PFSK-1 (cell line): ENCODE measurements around the gene MIDN.

ENCODE experiments used
- POLR2AphosphoS5 ChIP-seq: IDR thresholded peaks from 2 replicates; pipeline ENCODE4 v1.6.1; 2012; ENCODE audit warnings: low read depth, mild to moderate bottlenecking, control low read depth, low read length, moderate library complexity
- SIN3A ChIP-seq: IDR thresholded peaks from 2 replicates; pipeline ENCODE4 v1.6.1; 2012; ENCODE audit warnings: mild to moderate bottlenecking, low read length, moderate library complexity, borderline replicate concordance; ENCODE audit not compliant: insufficient read depth
- TF ChIP-seq, protein P1 (sequence below), 2 experiments: IDR thresholded peaks; 2 replicates each; pipeline versions ENCODE4 v1.6.1 to v1.8.0; 2011 to 2012; ENCODE audit warnings: low read depth in 2 of 2, low read length in 2 of 2, control low read depth in 1 of 2, inconsistent platforms in 1 of 2, mild to moderate bottlenecking in 1 of 2, moderate library complexity in 1 of 2; ENCODE audit not compliant: insufficient read depth in 1 of 2

DNA sequence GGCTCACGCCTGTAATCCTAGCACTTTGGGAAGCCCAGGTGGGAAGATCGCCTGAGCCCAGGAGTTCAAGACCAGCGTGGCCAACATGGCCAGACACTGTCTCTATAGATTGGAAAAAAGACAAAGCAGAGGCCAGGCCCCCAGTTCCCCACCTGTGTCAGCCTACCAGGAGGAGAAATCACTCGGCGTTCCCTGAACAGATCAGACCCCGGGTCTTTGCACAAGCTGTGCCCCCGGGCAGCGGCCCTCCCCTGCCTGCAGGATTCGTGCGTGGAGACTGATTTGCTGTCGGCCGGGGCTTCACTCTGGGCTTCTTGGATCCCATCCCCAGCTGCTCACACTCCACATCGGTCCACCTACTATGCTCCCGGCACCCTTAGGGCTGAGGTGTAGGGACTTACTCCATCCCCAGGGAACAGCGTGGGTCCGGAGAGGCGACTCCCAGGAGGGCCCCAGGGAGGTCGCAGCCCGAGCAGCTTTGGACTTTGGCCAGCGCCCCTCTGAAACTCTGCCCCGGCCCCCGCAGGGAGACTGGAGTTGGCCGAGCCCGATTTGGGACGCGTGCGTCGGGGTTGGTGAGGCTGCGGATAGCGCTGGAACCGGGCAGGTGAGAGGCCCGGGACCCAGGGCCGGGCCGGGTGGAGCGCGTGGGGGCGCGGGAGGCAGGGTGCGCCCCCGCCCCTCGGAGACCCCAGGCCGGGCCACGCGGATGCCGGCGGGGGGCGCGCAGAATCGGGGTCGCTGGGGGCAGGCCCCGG lies 36.8 kb downstream of the MIDN start:
- TF ChIP-seq POLR2AphosphoS5 (no peak), SIN3A (no peak)
- TF ChIP-seq, protein P1, sequence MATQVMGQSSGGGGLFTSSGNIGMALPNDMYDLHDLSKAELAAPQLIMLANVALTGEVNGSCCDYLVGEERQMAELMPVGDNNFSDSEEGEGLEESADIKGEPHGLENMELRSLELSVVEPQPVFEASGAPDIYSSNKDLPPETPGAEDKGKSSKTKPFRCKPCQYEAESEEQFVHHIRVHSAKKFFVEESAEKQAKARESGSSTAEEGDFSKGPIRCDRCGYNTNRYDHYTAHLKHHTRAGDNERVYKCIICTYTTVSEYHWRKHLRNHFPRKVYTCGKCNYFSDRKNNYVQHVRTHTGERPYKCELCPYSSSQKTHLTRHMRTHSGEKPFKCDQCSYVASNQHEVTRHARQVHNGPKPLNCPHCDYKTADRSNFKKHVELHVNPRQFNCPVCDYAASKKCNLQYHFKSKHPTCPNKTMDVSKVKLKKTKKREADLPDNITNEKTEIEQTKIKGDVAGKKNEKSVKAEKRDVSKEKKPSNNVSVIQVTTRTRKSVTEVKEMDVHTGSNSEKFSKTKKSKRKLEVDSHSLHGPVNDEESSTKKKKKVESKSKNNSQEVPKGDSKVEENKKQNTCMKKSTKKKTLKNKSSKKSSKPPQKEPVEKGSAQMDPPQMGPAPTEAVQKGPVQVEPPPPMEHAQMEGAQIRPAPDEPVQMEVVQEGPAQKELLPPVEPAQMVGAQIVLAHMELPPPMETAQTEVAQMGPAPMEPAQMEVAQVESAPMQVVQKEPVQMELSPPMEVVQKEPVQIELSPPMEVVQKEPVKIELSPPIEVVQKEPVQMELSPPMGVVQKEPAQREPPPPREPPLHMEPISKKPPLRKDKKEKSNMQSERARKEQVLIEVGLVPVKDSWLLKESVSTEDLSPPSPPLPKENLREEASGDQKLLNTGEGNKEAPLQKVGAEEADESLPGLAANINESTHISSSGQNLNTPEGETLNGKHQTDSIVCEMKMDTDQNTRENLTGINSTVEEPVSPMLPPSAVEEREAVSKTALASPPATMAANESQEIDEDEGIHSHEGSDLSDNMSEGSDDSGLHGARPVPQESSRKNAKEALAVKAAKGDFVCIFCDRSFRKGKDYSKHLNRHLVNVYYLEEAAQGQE (IDR thresholded peaks at IDR 0.05; ENCODE audit: insufficient read depth in 1 of 2, low read depth in 2 of 2, low read length in 2 of 2), result no peak
